ENCODE data around the gene ANKIB1.

DNA sequence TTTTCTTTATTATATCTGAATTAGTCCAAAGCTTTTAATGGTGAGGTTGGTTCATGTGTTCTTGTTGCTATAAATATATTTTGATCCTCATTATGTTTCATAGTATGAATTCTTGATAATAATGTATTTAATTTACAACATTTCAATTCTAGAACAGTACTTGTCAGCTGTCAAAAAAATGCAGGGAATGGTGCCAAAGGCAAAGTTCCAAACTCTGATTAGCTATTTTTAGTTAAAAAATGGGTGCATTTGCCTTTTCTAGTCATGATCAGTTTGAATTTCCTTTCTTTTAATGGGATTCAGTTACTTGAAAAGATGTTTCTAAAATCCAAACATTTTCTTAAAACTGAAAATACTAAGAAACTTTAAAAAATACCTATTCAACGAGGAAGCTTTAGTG lies 49.6 kb downstream of the ANKIB1 start:
- TF ChIP-seq BHLHE40 (IDR thresholded peaks at IDR 0.05; ENCODE audit: borderline replicate concordance), result no peak
- TF ChIP-seq PKNOX1 (IDR thresholded peaks at IDR 0.05), result no peak
- no peak for TF ChIP-seq TARDBP (IDR thresholded peaks at IDR 0.05)
- TF ChIP-seq CTBP1 (IDR thresholded peaks at IDR 0.05; ENCODE audit: borderline replicate concordance), result no peak
- TF ChIP-seq SP1 (IDR thresholded peaks at IDR 0.05), result no peak
- no peak for TF ChIP-seq FOXA1 (IDR thresholded peaks at IDR 0.05)
- no peak for TF ChIP-seq NFRKB (IDR thresholded peaks at IDR 0.05)
- TF ChIP-seq ZNF384 (IDR thresholded peaks at IDR 0.05), result no peak
- TF ChIP-seq ARNT (IDR thresholded peaks at IDR 0.05), result no peak
- no peak for TF ChIP-seq ELF4 (IDR thresholded peaks at IDR 0.05)

Data from HEK293T (cell line).